OCI-LY7 (cell line): ENCODE data around the gene DIP2A.

Experiments used
- EZH2phosphoT487 ChIP-seq: fragments of 200-600 bp; sonication (generic); IDR thresholded peaks from 2 replicates; pipeline ENCODE4 v1.6.1; 2018; ENCODE audit warnings: low read depth, borderline replicate concordance, mild to moderate bottlenecking, mixed run types, antibody characterized with exemption, low read length, moderate library complexity, mixed read lengths
- TF ChIP-seq, protein P1 (sequence below): fragments of 200-600 bp; sonication (generic); conservative IDR thresholded peaks from 2 replicates; pipeline ENCODE4 v1.5.1; 2014; ENCODE audit warnings: mild to moderate bottlenecking, antibody characterized with exemption, low read length, moderate library complexity, mixed read lengths

GRCh38 chr21:46562964-46563607 is 104.4 kb downstream of the DIP2A start:
- TF ChIP-seq, protein P1, sequence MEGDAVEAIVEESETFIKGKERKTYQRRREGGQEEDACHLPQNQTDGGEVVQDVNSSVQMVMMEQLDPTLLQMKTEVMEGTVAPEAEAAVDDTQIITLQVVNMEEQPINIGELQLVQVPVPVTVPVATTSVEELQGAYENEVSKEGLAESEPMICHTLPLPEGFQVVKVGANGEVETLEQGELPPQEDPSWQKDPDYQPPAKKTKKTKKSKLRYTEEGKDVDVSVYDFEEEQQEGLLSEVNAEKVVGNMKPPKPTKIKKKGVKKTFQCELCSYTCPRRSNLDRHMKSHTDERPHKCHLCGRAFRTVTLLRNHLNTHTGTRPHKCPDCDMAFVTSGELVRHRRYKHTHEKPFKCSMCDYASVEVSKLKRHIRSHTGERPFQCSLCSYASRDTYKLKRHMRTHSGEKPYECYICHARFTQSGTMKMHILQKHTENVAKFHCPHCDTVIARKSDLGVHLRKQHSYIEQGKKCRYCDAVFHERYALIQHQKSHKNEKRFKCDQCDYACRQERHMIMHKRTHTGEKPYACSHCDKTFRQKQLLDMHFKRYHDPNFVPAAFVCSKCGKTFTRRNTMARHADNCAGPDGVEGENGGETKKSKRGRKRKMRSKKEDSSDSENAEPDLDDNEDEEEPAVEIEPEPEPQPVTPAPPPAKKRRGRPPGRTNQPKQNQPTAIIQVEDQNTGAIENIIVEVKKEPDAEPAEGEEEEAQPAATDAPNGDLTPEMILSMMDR = no peak
- no peak for TF ChIP-seq EZH2phosphoT487
